Small intestine (tissue), 7 donors: ENCODE data around the gene GNAL. TPM values are rescaled to one million over a fixed set of nuclear protein-coding genes. Genes with fewer than 3 reads are reported as not detected.

Experiments
- DNase-seq, 2 donors: peaks; one replicate each; pipeline versions ENCODE4 v3.0.0 to v3.0.0-alpha.2; 2013
- FAIRE-seq: peaks from 2 replicates; lab custom pipeline; 2012; peaks lifted over from hg19 to GRCh38; lab: Jason Lieb, UNC
- H3K27ac ChIP-seq, 3 donors: one replicate each; pipeline ENCODE4 v1.5.1; 2013; ENCODE audit warnings: low read length in 2 of 3, mild to moderate bottlenecking in 2 of 3, control low read depth in 1 of 3, inconsistent platforms in 1 of 3, low read depth in 1 of 3, moderate library complexity in 1 of 3
- H3K27me3 ChIP-seq, 3 donors: one replicate each; pipeline ENCODE4 v1.6.1; 2013; ENCODE audit warnings: low read length in 3 of 3, inconsistent platforms in 1 of 3; ENCODE audit not compliant: control insufficient read depth in 3 of 3, insufficient read depth in 3 of 3
- H3K36me3 ChIP-seq, 3 donors: one replicate each; pipeline ENCODE4 v1.6.1; 2013; ENCODE audit warnings: low read length in 3 of 3, inconsistent platforms in 1 of 3, low read depth in 1 of 3, mild to moderate bottlenecking in 1 of 3, moderate library complexity in 1 of 3; ENCODE audit not compliant: control insufficient read depth in 3 of 3, insufficient read depth in 2 of 3
- H3K4me1 ChIP-seq, 3 donors: one replicate each; pipeline ENCODE4 v1.6.1; 2013; ENCODE audit warnings: low read length in 2 of 3, inconsistent platforms in 1 of 3, low read depth in 1 of 3, mild to moderate bottlenecking in 1 of 3, moderate library complexity in 1 of 3; ENCODE audit not compliant: control insufficient read depth in 3 of 3, insufficient read depth in 2 of 3
- H3K4me3 ChIP-seq, 3 donors: one replicate each; pipeline ENCODE4 v1.5.1; 2013; ENCODE audit warnings: low read length in 3 of 3, control low read depth in 1 of 3, inconsistent platforms in 1 of 3, low read depth in 1 of 3, mild to moderate bottlenecking in 1 of 3, moderate library complexity in 1 of 3
- H3K9me3 ChIP-seq, 2 donors: one replicate each; pipeline ENCODE4 v1.6.1; 2013; ENCODE audit warnings: low read depth in 1 of 2, low read length in 1 of 2; ENCODE audit not compliant: control insufficient read depth in 2 of 2, insufficient read depth in 1 of 2
- WGBS, 3 donors: extraction: QIAGEN DNeasy Blood & Tissue Kit; methylation state at CpG; one replicate each; pipeline ENCODE4 v1.1.7; 2013; 5-methylcytosine and 5-hydroxymethylcytosine counted together
- polyA plus RNA-seq, 4 donors: library from polyadenylated mRNA; stranded (reverse) in 3 of 4; unstranded in 1 of 4; fragments of 200-250 nt in 3 of 4; fragments of 120-200 nt in 1 of 4; gene quantifications; one replicate each; pipeline versions ENCODE4 v1.2.1 to v1.2.3, GENCODE V29; 2013
- donor health status: healthy with polysubstance abuse.
- donor health status: control.
- donor health status: control.
- donor health status: Bipolar disorder and iron deficiency.
- donor health status: healthy.

GNAL gene
- polyA plus RNA-seq, 4 donors, result 0.45 to 6.4 (median 1.4) TPM

GRCh38 chr18:11865071-11865470 lies 176.0 kb downstream of the GNAL start:
- no peak overlapping the region for H3K27ac ChIP-seq
- H3K4me1 ChIP-seq, result peaks cover 0 to 5% (median 4%) of the 10 kb centered on the region in 3 donors
- H3K27me3 ChIP-seq, result no peaks in the 10 kb centered on the region
- no peak overlapping the region for H3K4me3 ChIP-seq
- DNase-seq, result no peak
- no peaks in the 10 kb centered on the region for H3K36me3 ChIP-seq
- FAIRE-seq, result no peak
- H3K9me3 ChIP-seq, result no peaks in the 10 kb centered on the region
- 90 to 91% (median 90%) methylated on average over 12 of the region's 12 CpGs for WGBS, 3 donors

DNA sequence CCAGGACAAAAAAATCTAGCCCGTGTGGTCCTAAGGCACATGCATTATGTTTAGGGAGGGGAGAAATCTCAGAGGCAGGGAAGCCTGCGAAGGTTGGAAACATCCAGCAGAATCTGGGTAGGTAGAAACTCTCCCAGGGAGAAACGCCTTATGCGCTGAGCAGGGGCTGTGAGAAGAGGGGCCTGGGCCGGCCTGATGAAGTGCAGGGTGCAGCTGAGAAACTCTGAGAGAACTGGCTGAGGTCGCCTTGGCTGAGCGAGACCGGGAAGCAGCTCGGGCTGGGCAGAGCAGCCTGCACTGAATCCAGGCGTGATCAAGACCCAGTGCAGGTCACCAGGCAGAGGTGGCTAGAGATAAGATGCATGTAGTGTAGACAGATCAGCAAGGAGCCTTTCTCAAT lies 177.3 kb downstream of the GNAL start:
- Histone ChIP-seq H3K36me3 (no peaks in the 10 kb centered on the region), H3K27ac (no peak overlapping the region), H3K4me3 (no peak overlapping the region), H3K4me1 (peaks cover 0 to 4% (median 2%) of the 10 kb centered on the region in 3 donors), H3K27me3 (no peaks in the 10 kb centered on the region), H3K9me3 (no peaks in the 10 kb centered on the region)
- DNase-seq (no peak), FAIRE-seq (no peak)
- 84 to 93% (median 88%) methylated on average over 10 of the region's 10 CpGs for WGBS, 3 donors

DNA sequence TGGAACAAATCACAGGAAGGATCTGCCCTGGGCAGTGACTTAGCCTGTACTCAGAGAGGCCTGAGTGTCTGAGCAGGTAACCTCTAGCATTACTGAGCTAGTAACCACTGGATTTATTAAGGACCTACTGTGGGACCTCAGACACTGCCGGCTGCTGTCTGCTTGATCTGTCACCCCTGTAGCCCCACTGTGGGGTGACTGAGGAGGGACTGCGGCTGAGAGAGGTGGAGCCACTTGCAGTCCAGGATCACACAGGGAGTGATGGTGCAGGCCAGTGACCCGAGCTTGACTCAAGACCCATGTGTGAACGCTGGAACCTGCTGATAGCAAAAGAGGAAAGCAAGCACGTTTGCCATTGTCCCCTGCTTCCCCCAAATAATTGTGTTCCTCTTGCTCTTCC lies 177.7 kb downstream of the GNAL start:
- H3K36me3 ChIP-seq, result no peaks in the 10 kb centered on the region
- H3K9me3 ChIP-seq, result no peaks in the 10 kb centered on the region
- H3K4me1 ChIP-seq, result peaks cover 0 to 4% (median 2%) of the 10 kb centered on the region in 3 donors
- 76 to 78% (median 77%) methylated on average over 5 of the region's 5 CpGs for WGBS, 3 donors
- DNase-seq, result no peak
- H3K27ac ChIP-seq, result no peak overlapping the region
- FAIRE-seq, result no peak
- no peaks in the 10 kb centered on the region for H3K27me3 ChIP-seq
- H3K4me3 ChIP-seq, result no peak overlapping the region

- H3K27ac ChIP-seq, result no peak overlapping the region
- no peak for FAIRE-seq
- WGBS, 3 donors, result 93 to 95% (median 95%) methylated on average over 8 of the region's 8 CpGs
- H3K4me1 ChIP-seq, result no peaks in the 10 kb centered on the region
- H3K27me3 ChIP-seq, result no peaks in the 10 kb centered on the region
- no peak overlapping the region for H3K4me3 ChIP-seq
- H3K9me3 ChIP-seq, result no peaks in the 10 kb centered on the region
- no peaks in the 10 kb centered on the region for H3K36me3 ChIP-seq
- DNase-seq, result no peak
These were observed 179.2 kb downstream of the GNAL start for GRCh38 chr18:11868230-11868629.

DNA sequence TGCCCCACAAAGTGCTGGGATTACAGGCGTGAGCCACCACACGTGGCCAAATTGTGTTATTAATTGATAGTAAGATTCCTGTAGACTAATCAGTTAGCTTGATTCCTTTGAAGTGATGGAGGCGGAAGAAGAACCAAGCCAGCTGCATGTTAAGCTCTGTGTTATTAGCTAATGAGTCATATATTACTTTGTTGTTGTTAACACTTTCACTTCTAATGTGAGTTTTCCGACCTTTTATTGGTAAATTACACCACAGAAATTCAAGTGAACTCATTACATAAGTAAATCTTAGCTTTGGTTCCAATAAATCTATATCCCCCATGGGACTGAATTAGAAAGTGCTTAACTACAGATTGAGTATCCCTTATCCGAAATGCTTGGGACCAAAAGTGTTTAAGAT lies 182.4 kb downstream of the GNAL start:
- peak in 1 of 2 donors; percentile 83 for DNase-seq
- peaks cover 0 to 2% (median 0%) of the 10 kb centered on the region in 3 donors for H3K36me3 ChIP-seq
- FAIRE-seq, result no peak

GRCh38 chr18:11872479-11873136 lies 183.5 kb downstream of the GNAL start:
- no peak overlapping the region for H3K27ac ChIP-seq
- H3K4me1 ChIP-seq, result no peaks in the 10 kb centered on the region
- H3K36me3 ChIP-seq, result peaks cover 0 to 2% (median 0%) of the 10 kb centered on the region in 3 donors
- H3K4me3 ChIP-seq, result no peak overlapping the region
- FAIRE-seq (no peak), DNase-seq (peak; percentile 58 to 80)
- H3K27me3 ChIP-seq, result no peaks in the 10 kb centered on the region
- 20 to 60% (median 31%) methylated on average over 13 of the region's 13 CpGs for WGBS, 3 donors
- H3K9me3 ChIP-seq, result peaks cover 0 to 3% of the 10 kb centered on the region in 2 donors

More for the DNA sequence above, 182.4 kb downstream of the GNAL start:
- peaks cover 0 to 3% of the 10 kb centered on the region in 2 donors for H3K9me3 ChIP-seq
- H3K27ac ChIP-seq, result no peak overlapping the region
- no peak overlapping the region for H3K4me3 ChIP-seq
- no peaks in the 10 kb centered on the region for H3K27me3 ChIP-seq
- no peaks in the 10 kb centered on the region for H3K4me1 ChIP-seq
- 6 to 36% (median 11%) methylated on average over 5 of the region's 5 CpGs for WGBS, 3 donors

DNA sequence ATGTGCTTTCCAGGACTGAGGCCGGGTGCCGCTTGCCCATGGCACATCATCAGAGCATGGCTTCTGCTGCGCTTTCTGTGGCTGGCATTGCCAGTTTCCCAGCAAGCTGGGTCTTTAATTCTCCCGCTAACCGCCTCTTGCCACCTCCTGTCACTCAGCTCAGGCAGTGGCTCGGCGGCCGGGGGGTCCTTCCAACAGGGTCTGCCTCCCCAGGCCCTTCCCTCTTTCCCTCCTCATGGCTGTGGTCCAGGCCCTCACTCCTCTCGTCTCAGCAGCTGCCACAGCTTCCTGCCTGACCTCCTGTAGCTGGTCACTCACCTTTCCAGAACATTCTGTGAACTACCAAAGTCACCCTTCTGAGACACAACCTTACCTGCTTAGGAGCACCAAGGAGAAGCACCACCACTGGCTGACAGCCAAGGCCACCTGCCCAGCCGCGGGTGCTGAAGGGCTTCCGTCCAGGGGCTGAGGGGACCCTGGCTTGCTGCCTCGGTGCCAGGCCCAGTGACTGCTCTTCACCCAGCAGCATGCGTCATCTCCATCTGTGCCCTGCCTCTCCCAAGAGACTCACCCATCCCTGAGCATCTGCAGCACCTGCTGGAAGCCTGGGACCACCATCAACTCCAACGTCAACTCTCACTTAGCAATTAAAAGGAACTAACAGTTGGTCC lies 184.7 kb downstream of the GNAL start:
- Histone ChIP-seq H3K4me1 (no peaks in the 10 kb centered on the region), H3K36me3 (peaks cover 0 to 2% (median 0%) of the 10 kb centered on the region in 3 donors), H3K27me3 (no peaks in the 10 kb centered on the region), H3K4me3 (no peak overlapping the region), H3K9me3 (peaks cover 0 to 3% of the 10 kb centered on the region in 2 donors), H3K27ac (no peak overlapping the region)
- 78 to 84% (median 79%) methylated on average over 15 of the region's 15 CpGs for WGBS, 3 donors
- DNase-seq (no peak), FAIRE-seq (no peak)

DNA sequence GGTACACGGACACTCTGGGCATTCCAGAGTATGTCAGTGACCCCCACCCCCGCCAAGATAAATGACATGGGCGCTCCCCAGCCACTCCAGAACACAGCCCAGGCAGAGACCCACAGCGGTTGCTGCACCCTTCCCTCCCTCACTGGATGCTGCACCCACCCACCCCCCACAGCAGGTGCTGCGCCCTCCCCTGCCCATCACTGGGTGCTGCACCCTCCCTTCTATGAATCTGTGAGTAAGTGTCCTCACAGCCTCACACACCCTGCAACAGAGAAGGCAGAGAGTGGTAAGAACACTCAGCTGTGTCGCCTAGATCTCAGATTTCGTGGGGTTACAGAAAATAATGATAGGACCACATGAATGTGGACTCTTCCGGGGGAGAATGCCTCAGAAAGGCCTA lies 185.6 kb downstream of the GNAL start:
- H3K27me3 ChIP-seq, result no peaks in the 10 kb centered on the region
- H3K4me1 ChIP-seq, result no peaks in the 10 kb centered on the region
- no peak overlapping the region for H3K27ac ChIP-seq
- peaks cover 0 to 2% (median 0%) of the 10 kb centered on the region in 3 donors for H3K36me3 ChIP-seq
- no peak for DNase-seq
- no peak for FAIRE-seq
- peaks cover 0 to 3% of the 10 kb centered on the region in 2 donors for H3K9me3 ChIP-seq
- no peak overlapping the region for H3K4me3 ChIP-seq
- WGBS, 3 donors, result 78 to 85% (median 85%) methylated on average over 8 of the region's 8 CpGs
